ENCODE results near the gene DLX3.

GRCh38 chr17:50027881-50028735 is 33.1 kb upstream of the DLX3 start:
- TF ChIP-seq CTCF (IDR thresholded peaks at IDR 0.05; ENCODE audit: insufficient read depth, low read length, poor library complexity, severe bottlenecking), result no peak
- no peak for TF ChIP-seq EZH2phosphoT487 (conservative IDR thresholded peaks at IDR 0.05; ENCODE audit: low read length)

Measured in SU-DHL-6 (cell line).